HG03378 (cell line): Measurements from ENCODE around the gene FHIT.

ENCODE experiments used
- ATAC-seq: cut with Tn5 transposase; IDR thresholded peaks from one replicate; pipeline ENCODE4 v1.9.1; 2021; ENCODE audit warnings: mild to moderate bottlenecking, moderate library complexity; ENCODE audit not compliant: unreplicated experiment

Gene FHIT

DNA sequence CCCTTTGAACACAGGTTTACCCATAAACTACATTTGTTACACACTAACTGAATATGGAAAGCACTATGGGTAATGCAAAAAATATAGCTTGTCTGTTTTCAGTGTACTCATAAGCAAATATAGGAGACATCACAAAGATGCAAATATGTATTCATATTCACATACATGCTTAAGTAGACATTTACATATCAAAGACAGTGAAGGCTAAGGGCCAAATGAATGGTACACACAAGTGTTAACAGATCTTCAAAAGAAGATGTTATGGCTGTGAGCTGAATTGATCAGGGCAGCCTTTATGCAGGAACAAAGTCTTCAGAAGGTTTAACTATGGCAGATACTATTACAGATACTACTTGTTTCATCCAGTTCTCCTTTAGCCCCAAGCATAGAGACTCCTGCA, 384.1 kb downstream of the FHIT start:
- no peak for ATAC-seq

GRCh38 chr3:60856257-60857046, 394.8 kb downstream of the FHIT start:
- ATAC-seq: no peak

DNA sequence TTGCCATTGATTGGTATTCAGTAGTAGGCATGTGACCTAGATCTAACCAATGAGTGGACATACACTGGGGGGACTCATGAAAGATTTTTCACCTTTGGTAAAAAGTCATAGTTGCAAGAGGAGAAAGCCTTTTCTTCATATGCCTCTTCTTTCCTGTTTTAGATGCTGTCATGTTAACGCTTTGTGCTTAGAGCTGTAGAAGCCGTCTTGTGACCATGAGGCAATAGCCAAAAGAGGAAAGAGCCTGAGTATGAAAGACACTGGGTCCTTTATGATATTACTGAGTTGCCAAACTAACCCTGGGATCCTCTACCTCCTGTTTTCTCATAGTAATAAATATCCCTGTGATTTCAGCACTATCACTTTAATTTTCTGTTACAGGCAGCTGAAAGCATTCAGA, 396.0 kb downstream of the FHIT start:
- no peak for ATAC-seq

DNA sequence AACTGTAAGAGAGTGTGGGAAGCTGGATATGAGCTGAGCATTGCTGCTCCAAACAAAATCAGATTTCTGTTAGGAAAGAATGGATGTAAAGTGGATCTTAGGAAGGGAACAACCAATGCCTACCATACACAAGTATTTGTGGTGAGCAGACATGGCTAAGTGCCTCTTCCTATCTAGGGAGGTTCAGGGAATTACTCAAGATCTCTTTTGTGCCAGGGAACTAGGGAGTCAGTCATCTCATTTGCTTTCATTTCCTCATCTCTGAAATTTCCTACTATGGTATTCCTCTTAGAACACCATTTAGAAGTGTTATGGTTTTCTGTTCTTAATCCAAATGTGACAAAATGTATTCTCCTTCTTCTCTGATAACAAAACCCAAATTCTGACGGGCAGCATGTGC, 396.5 kb downstream of the FHIT start:
- ATAC-seq: no peak

- no peak for ATAC-seq
Observed at GRCh38 chr3:60847791-60848190, 403.5 kb downstream of the FHIT start.

DNA sequence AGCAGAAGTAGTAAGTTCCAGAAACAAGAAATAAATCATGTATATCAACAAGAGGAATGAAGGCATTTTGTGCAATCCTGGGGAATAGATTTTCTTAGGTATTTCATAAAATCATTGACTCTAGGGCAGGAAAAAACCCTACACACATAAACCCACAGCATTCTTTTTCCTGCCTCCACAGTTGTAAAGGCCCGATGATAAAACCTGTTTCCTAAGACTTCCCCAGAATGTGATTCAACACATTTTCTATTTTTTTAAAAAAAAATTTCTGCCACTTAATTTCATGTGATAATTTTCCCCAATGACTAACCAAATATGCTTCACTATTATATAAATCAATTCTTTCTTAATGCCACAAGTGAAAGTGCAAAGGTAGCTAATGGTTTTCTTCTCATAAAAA, 407.0 kb downstream of the FHIT start:
- ATAC-seq: no peak

- ATAC-seq: no peak
Observed at GRCh38 chr3:60841355-60841754, 409.9 kb downstream of the FHIT start.

DNA sequence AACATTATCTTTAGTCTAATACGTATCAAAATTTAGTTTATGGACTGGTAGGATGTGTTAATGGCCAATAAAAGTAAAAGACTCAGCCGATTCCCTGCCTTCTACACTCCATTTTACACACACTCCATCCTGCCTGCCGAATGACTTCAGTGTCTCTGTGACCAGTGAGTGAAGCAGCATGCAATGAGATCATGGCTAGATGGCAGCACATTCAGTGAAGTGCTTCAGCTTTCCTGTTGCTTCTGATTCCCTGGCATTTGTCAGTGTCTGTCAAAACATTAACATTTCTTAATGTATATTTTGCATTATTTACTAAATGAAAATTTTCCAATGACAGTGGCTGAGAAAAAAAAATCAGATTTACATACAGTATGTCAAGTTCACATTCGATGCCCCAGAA, 412.0 kb downstream of the FHIT start:
- no peak for ATAC-seq

GRCh38 chr3:60835796-60836195, 415.5 kb downstream of the FHIT start:
- no peak for ATAC-seq

DNA sequence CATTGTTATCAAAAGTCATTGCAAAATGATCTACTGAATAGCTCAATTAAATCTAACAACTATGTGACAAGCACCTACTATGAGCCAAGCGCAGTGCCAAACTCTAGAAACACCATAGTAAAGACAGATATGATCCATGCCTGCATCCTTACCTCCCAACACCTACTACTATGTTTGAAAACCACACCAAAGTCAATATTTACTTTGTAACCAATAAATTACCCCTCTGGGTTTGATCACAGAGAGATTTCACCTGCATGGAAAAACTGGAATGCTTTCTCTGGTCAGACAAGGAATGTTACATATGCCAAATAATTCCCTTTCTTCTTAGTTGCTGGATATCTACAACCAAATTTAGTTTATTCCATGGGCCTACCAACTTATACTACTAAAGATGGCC, 422.2 kb downstream of the FHIT start:
- no peak for ATAC-seq

- no peak for ATAC-seq
Observed at GRCh38 chr3:60827666-60828065, 423.6 kb downstream of the FHIT start.

GRCh38 chr3:60826511-60826910, 424.7 kb downstream of the FHIT start:
- ATAC-seq: no peak

- peak; percentile 77 for ATAC-seq
Observed at GRCh38 chr3:60812502-60812901, 438.8 kb downstream of the FHIT start.

- no peak for ATAC-seq
Observed at GRCh38 chr3:60810881-60811280, 440.4 kb downstream of the FHIT start.

GRCh38 chr3:60809857-60810610, 441.2 kb downstream of the FHIT start:
- no peak for ATAC-seq

GRCh38 chr3:60803216-60804173, 447.8 kb downstream of the FHIT start:
- ATAC-seq: no peak

- ATAC-seq: no peak
Observed at GRCh38 chr3:60801307-60801706, 449.9 kb downstream of the FHIT start.

GRCh38 chr3:60798456-60798855, 452.8 kb downstream of the FHIT start:
- ATAC-seq: no peak

DNA sequence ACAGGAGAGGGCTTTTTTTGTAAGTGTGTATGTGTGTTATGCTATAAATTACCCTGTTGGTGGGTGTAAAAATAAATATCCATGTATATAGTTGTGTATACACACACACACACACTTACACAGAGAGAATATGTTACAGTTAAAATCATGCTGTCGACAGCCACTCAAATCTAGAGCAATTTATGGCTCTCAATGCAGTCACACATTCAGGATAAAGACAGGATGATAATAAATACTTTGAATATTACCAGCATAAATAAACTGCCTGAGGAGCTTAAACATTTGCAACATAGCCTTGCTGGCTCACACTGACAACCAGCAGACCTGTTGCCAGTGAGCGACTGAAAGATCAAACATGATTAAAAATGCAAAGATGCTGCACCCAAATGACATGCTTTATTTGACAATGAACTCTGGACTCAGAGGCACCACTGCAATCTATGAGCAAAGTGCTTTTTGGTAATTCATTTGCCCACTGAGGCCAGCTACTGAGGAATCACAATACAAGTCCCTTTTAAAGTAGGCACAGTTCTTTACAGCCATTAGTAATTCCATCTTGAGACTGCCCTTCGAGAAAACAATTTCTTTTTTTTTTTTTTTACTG, 458.9 kb downstream of the FHIT start:
- no peak for ATAC-seq

DNA sequence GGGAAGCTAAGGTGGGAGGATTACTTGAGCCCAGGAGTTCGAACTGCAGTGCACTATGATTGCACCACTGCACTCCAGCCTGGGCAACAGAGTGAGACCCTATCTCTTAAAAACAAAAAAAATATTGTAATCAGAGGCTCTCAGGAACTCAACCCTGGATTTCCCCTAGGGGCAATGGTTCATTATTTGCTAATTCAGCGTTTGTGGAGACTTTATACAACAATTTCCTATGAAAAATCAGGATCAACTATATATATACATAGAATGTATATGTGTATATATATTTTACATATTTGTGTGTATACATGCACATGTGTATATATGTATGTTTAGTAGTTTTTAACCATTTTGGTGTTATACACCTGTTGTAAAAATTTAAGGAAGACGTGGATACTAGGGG, 463.1 kb downstream of the FHIT start:
- ATAC-seq: no peak

DNA sequence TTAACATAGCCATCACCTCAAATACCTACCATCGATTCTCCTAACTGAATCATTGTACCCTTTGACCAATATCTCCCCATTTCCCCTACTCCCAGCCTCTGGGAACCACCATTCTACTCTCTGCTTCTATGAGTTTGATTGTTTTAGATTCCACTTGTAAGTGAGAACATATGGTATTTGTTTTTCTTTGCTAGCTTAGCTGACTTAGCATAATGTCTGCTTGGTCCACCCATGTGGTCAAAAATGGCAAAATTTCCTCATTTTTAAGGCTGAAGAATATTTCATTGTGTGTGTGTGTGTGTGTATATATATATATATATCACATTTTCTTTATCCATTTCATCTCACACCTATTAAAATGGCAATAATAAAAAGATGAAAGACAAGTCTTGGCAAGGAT, 469.3 kb downstream of the FHIT start:
- no peak for ATAC-seq
